GM18951 (cell line): ENCODE data around the gene OGA.

Experiments used
- POLR2A ChIP-seq: IDR thresholded peaks from 4 replicates; pipeline ENCODE4 v1.6.1; 2011; ENCODE audit warnings: mild to moderate bottlenecking; ENCODE audit not compliant: insufficient read length, insufficient read depth; ENCODE audit errors: extremely low read depth
- in situ Hi-C: fragments of 300-500 bp; cut with MboI; formaldehyde crosslinking; loops from one replicate; pipeline ENCODE4 v1.12.0; 2022; ENCODE audit warnings: low sequenced_read_pairs, mixed read lengths, inconsistent platforms; ENCODE audit not compliant: unreplicated experiment

Gene OGA

GRCh38 chr10:101818119-101818871 lies at the start of gene OGA:
Gene OGA, minus strand, starts transcription at chr10:101818444. Its CDS starts 422 bp downstream, at chr10:101818022.
- in situ Hi-C loops = no loop called here
- TF ChIP-seq POLR2A = peak; percentile 94

- in situ Hi-C loops = no loop called here
- TF ChIP-seq POLR2A = no peak
These were observed 49.7 kb upstream of the OGA start for GRCh38 chr10:101867931-101868330.

- no peak for TF ChIP-seq POLR2A
- in situ Hi-C loops = no loop called here
These were observed 41.3 kb upstream of the OGA start for GRCh38 chr10:101859530-101859929.

GRCh38 chr10:101858723-101859500 lies 40.7 kb upstream of the OGA start:
- no peak for TF ChIP-seq POLR2A
- in situ Hi-C loops = no loop called here

GRCh38 chr10:101857802-101858476 lies 39.7 kb upstream of the OGA start:
- in situ Hi-C loops = no loop called here
- no peak for TF ChIP-seq POLR2A

- in situ Hi-C loops = no loop called here
- TF ChIP-seq POLR2A = no peak
These were observed 38.4 kb upstream of the OGA start for GRCh38 chr10:101856626-101857025.

- in situ Hi-C loops = no loop called here
- no peak for TF ChIP-seq POLR2A
These were observed 33.3 kb upstream of the OGA start for GRCh38 chr10:101851411-101852116.

- in situ Hi-C loops = no loop called here
These were observed 32.5 kb upstream of the OGA start for GRCh38 chr10:101850749-101851148.

GRCh38 chr10:101848894-101849351 lies 30.7 kb upstream of the OGA start:
- in situ Hi-C loops = no loop called here
- TF ChIP-seq POLR2A = no peak

More at GRCh38 chr10:101850749-101851148, 32.5 kb upstream of the OGA start:
- TF ChIP-seq POLR2A = no peak

- TF ChIP-seq POLR2A = no peak
- in situ Hi-C loops = no loop called here
These were observed 30.2 kb upstream of the OGA start for GRCh38 chr10:101848408-101848807.

GRCh38 chr10:101845893-101846292 lies 27.6 kb upstream of the OGA start:
- no peak for TF ChIP-seq POLR2A
- in situ Hi-C loops = no loop called here

GRCh38 chr10:101843032-101844021 lies 25.1 kb upstream of the OGA start, which contains the start of gene KCNIP2:
Gene KCNIP2, minus strand, starts transcription at chr10:101843800. Its CDS starts 232 bp downstream, at chr10:101843568.
- in situ Hi-C loops = no loop called here
- TF ChIP-seq POLR2A = no peak
